ENCODE results near the gene ARHGAP4.

The ARHGAP4 gene

GRCh38 chrX:153864101-153864500, 62.0 kb downstream of the ARHGAP4 start:
- DNase-seq, result no peak

GRCh38 chrX:153863251-153863991, 62.6 kb downstream of the ARHGAP4 start:
- DNase-seq, result no peak

GRCh38 chrX:153862369-153863250, 63.5 kb downstream of the ARHGAP4 start:
- DNase-seq, result no peak

- no peak for DNase-seq
These were observed 64.2 kb downstream of the ARHGAP4 start for GRCh38 chrX:153861733-153862310.

GRCh38 chrX:153861151-153861550, 64.9 kb downstream of the ARHGAP4 start:
- no peak for DNase-seq
